Lung microvascular endothelial cell (primary cell): ENCODE results near the gene KCNJ4. TPM values are rescaled to one million over a fixed set of nuclear protein-coding genes. Genes with fewer than 3 reads are reported as not detected.

Experiments
- DNase-seq, 2 donors: peaks; one replicate each; pipeline versions ENCODE4 v3.0.0 to v3.0.0-alpha.2; 2010; ENCODE audit warnings: low read depth in 2 of 2
- total RNA-seq: library from RNA; depleted of rRNA; stranded (reverse); fragments of >200 nt; gene quantifications from 2 replicates; pipeline ENCODE4 v1.2.1, GENCODE V29; 2014

Gene KCNJ4
- total RNA-seq, 1 donor from 2014 or later: not detected

DNA sequence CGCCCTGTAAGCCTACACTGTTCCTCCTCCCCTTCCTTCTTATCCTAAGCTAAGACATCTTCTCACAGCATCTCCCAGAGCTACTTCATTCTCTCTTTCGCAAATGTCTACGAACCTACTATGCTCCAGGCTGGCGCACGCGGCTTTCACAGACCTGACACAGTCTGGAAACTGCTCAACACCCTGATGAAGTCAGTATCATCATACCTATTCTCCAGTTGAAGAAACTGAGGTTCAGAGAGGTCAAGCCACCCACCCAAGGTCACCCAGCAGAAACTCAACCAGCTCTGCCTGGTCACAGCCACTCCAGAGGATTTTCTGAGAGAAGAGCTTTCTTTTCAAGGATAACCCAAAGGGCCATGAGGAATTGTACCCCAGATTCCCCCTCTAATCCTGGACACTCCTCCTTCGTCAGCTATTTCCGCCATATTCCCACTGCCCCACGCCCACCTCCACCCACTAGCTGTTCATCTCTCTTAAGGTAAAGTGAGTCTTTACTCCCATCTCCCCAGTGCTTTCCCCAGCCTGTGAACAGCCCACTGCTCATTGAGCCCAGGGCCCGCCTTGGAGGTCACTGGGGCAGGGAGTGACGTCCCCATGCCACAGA, 1.8 kb downstream of the KCNJ4 start:
- no peak for DNase-seq

DNA sequence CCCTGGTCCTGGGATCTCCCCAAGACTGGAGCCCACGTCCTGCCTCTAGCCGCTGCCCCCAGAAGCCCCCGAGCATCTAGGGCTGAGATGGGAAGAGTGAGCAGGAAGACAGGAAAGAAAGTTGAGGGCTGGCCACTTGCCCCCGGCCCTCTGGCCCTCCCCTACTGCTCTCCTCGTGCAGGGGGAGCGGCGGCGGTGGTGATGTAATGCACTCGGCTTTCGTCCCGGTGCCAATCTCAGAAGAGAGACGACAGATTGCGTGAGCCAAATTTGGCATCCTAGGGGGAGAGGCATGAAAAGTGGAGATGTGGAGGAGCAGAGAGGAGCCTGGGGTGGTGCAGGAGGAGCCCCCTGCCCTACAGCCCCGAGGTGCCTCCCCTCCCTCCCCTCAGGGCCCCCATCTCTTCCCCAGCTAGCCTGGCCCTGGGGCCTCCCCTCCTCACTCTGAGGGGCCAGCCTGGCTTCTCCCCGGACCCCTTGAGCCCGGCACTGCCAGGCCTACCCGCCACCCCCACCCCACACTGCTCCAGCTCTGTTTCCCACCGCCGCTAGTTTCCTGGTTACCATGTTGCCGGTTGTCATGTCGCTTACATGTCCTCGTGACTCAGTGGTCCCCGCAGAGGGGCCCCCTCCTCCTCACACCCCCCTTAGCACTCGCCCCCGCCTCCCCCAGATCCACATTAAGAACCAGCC, 2.5 kb downstream of the KCNJ4 start:
- DNase-seq: peak in 1 of 2 donors; percentile 25

DNA sequence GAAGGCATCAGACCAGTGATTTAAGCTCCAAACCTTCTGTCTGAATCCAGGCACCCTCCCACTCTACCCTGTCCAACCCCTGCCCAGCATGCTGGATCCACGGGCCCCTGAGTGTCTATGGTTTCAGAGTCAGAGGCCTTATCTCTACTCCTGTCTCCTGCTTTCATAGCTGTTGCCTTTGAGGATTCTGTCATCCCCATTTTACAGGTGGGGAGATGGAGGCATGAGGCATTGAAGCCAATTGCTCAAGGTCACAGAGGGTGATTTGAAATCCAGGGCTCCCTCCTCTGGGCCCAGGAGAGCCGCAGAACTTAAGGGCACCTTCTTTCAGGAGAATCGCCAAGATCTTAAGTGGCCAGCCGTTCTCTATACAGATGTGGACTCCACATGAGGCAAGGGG, 3.1 kb downstream of the KCNJ4 start:
- no peak for DNase-seq

DNA sequence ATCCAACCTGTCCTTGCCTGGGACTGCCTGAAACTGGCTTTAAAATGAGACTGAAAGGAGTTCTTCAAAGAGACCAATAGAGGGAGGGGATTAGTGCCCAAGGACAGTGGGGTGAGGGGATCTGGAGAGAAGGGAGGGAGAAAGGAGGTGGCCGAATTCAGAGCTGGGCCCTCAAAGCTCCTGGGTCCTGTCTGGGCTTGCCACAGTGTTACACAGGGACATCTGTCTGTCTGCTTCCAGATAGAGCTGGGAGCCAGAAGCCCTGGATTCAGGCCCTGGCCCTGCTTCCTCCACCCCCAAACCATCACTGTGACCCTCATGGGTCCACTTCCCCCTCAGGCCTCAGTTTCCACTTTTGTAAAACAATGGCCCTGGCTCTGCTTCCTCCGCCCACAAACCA, 3.6 kb downstream of the KCNJ4 start:
- no peak for DNase-seq

DNA sequence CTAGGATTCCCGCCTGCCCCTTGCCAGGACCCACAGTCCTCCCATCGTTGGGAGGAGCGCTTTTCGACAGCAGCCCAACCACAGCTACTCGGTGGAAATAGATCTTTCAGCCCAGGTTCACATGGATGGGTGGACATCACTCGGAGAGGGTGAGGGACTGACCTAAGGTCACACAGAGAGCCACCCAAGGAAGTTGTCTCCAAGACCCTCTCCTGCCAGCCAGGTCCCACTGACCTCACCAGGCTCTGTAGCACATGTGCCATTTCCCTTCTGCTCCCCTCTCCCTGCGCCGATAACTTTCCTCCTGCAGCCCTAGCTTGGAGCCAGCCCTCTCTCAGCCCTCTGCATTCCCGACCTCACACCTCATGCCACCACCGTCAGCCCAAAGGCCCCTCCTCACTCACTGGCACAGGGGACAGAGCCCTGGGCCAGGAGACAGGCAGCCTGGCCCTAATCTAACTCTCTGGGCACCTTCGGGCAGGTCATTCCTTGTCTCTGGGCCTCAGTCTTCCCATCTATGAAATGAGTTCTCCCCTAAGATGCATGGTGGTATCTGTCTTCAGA, 4.7 kb downstream of the KCNJ4 start:
- DNase-seq: no peak

DNA sequence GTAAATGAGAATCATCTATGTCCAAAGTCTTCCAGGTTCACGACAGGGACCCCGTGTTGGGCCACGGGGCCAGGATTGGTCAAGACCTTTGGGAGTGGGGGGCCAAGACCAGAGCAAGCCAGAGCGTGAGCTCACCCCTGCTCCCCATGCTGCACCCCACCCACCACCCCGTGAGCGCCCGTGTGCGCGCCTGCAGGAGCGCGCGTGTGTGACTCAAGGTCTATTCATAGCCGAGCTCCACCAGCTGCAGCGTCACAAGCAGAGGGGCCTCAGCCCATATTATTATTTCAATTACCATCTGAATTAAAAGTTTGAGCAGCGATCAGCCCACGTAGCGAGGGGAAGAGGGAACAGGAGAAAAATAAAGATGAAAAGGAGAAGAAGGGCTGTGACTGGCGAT, 5.2 kb downstream of the KCNJ4 start:
- DNase-seq: no peak

DNA sequence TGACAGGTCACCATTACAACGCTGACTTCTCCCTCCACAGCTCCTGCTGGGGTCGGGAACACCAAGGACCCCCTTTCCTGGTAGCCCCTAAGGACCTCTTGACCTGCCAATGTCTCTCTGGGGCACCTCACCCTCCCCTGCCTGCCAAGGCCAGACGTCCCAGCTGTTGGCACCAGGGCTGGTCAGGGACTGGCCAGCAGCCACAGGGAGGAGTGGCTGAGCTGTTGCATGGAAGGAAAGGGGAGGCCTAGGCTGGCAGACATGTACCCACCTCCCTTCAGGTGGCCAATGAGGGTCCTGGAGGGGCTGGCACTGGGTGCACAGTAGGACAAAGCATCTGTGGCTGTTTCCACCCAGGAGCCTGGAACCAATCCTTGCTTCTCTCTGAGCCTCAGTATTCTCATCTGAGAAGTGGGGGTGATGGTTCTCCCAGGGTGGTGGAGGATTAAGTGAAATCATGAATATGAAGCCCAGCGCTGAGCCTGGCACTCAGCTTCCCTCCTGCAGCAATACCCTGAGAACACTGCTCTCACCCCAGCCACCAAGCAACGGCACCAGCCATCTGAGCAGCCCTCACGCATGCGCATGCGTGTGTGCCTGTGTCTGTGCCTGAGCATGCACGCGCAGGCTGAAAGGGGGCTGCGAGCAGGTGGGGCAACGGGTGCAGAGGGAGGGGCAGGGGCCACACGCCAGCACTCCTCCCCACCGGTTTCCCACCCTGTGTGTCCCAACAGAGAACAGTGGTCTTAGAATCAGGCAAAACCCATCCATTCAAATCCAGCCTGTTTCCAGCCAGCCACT, 5.9 kb downstream of the KCNJ4 start:
- no peak for DNase-seq

DNA sequence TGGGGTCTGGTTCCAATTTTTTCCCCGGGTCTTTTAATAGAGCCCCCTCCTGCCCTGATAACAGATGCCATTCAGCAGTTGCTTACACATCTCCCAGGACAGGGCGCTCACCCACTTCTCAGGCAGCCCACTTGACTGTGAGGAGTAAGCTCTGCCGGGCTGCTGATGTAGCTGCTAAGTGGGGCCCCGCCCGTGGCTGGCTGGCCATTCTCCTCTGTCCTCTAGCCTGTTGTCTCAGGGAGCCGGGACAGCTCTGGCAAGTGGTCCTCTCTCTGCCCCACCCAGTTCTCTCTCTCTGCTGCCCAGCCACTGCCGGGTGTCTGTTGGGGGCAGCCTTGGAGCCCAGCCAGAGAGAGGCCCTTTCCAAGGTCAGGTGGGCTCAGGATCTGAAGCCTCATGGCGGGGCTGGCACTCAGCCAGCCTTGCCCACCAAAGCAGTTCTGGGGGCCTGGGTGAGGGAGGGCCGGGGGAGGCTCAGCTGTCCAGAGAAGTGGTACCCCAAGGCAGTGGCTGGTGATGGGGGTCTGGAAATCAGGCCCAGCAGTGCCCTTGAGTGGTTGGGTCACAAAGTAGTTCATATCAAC, 8.9 kb downstream of the KCNJ4 start:
- DNase-seq: no peak

DNA sequence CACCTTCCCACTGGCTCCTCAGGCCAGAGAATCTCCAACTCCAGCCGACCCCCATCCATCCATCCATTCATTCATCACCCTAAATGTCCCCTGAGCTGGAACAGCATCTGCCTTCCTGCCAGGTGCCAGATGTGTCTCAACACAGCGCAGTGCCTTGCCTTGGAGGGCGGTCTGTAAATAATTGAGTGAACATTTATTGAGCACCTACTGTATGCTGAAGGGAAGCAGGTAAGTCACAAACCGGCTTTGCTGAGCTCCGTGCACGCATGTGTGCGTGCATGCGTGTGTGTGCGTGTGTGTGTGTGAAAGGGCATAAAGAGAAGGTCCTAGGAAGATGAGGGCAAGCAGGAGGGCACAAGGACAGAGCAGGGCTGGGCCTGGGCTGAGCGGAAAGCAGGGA, 10.2 kb downstream of the KCNJ4 start:
- no peak for DNase-seq

DNA sequence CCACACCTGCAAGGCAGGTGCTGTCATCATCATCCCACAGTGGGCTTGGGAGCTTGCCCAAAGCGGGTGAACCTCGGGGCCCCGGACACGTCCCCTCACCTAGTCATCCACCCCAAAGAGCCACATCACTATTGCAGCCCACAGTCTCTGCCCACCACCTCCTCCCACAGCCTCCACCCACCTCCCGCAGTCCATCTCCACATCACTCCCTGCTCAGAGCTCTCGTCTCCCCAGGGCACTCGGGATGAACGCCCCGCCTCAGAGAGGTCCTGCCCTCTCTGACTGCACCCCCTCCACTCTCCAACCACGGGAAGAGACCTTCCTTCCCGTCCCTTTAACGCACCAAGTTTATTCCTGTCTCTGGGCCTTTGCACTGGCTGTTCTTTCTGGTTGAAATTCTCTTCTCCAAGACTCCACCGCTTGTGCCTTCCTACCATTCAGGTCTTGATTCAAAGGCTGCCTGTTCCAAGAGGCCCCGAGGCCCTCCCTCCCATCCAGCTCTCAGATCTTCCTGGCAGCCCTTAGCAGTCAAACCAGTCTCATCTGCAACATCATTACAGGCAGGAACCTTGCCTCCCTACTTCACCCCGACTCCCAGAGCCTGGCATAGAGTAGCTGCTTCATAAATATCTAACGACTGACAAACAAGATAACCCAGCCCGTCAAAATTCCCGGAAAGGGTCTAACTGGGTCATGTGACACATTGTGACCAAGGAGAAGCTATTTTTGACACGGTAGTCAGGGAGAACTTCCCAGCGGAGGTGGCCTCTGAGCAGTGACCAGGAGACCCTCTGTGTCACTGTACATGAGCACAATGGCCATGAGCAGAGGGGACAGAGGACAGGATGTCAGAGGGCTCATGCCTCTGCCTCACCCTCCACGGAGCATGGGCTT, 11.1 kb downstream of the KCNJ4 start:
- DNase-seq: no peak

DNA sequence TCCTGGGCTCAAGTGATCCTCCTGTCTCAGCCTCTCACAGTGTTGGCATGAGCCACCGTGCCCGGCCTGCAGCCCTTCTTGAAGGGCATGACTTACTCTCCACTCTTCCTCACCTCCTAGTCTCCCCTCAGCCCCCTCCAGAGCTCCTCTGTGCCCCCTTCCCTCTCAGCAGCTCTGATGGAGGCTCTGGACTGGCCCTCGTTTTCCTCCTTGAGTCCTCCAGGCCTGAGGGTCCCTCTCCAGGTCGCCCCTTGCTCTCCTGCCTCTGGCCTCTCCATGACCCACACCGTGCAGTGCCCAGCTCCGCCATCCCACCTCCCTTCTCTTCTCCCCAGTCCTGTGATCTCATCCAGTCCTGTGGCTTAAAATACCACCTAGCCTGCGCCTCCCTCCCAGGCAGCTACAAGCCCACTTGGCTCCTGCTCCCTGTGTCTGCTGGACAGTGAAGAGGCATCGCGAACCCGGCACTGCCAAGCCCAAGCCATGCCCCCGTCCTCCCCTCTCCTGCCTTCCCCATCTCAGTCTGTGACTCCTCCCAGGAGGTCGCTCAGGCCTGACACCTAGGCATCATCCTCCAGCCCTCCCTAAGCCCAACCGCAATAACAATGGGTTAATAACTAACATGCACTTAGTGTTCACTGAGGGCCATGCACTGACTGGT, 11.9 kb downstream of the KCNJ4 start:
- DNase-seq: no peak

DNA sequence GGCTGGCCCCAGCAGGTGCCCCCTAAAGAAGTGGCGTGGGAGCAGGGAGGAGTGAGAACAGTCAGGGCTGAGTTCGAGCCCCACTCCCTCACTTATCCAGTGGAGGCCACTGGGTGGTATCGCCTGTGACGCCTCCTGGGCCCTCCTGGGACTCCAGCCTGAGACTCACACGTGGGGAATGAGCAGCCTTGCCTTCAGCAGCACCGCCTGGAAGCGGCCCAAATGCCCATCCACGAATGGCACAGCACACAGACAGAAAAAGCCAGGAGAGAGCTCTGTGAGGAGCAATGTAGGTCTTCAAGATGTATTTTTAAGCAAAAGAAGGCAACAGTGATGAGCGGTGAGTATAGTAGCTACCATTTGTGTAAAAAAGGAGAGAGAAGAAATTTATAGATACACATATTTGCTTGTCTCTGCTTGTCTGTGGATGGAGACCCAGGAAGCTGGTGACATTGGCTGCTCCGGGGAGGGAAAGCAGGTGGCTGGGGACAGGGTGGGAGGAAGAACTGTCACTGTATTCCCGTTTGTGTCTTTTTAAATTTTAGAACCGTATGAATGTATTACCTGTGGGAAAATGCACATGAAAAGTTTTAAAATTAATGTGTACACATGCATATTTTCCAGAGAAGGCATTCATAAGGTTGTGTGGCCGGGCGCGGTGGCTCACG, 13.2 kb downstream of the KCNJ4 start:
- no peak for DNase-seq

DNA sequence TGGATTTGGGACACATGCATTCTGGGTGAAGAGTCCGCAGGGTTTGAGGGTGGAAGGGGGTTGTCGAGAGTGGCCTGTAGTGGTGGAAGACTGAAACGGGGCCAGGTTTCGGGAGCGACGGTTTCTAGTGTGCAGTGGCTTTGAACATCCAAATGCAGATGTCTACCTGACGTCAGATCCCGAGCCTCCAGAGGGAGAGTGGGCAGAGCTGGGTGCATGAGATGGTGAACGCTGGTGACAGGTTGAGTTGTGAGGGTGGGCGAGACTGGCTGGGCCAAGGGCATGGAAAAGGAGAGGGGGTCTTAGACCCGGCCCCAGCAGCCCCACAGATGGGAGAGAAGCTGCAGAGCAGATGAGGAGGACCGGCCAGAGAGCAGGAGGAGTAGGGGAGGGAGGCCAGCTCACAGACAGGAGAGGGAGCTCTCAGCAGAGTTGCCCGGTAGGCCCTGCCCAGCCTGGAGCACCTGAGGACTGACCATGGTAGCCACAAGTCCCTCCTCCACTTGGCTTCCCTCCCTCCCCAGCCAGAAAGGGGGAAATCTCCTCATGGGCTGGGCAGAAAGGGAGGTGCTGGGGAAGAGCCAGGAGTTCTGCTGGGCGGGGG, 14.2 kb downstream of the KCNJ4 start:
- DNase-seq: no peak

DNA sequence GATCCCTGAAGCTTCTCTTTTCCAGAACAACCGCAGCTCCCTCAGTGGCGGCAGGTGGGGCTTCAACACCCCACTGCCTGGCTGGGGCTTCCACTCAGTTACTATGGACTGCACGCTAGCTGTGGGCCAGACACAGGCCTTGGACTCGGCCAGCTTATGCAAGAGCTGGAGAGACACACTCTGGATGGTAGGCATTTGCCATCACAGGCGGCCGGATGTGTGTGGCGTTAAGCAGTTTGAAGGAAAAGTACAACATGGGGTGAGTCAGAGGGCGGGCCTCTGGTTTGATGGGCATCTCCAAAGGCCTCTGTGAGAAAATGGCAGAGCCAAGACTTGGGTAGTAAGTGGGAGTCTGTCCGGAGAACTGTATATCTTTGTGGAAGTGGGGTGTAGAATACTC, 17.6 kb downstream of the KCNJ4 start:
- peak in 1 of 2 donors; percentile 27 for DNase-seq

DNA sequence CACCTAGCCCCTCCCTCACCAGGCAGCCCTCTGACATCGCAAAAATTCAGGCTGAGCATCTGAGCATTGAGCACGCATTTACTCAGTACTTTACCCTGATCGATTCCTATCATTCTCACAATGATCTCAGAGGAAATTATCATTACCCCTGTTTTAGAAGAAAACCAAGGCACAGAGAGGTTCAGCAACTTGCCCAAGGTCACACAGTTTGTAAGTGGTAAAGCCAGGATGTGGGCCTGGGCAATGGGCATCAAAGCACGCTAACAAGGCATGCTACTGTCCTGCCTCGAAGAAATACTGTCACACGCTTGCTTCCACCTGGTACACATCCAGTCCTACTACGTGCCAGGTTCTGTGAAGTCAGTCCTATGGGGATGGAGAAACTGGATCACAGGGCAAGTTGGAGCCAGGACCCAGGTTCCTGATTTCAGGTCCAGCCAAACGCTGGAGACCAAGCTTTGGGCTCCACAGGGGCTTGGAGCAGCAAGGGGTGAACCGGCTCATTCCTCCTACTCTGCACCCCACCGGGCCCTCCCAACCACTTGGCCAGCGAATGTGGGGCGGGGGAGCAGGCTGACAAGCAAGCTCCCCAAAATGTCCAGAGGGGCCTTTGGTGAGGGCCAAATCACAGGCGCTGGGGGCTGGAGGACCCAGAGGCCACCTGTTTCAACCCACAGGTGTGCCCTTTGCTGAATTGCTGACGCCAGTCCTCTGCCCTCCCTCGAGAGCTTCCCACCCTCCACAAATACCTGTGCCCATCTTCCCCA, 18.2 kb downstream of the KCNJ4 start:
- no peak for DNase-seq

DNA sequence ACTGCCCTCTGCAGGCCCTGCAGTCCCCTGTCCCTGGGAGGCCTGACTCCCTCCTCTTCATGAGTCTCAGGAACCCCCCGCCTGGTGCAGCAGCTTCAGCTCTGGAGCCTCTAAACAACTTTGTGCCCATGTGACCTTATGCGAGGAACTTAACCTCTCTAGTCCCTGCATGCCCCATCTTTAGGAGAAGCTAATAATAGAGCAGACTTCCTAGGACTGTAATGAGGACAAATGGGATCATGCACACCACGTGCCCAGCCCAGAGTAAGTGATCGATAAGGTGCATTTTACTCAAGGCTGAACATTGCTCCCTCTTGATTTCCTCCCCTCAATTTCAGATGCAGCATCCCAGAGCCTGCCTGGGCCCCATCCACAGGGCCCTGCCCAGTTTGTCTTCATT, 19.0 kb downstream of the KCNJ4 start:
- DNase-seq: no peak

DNA sequence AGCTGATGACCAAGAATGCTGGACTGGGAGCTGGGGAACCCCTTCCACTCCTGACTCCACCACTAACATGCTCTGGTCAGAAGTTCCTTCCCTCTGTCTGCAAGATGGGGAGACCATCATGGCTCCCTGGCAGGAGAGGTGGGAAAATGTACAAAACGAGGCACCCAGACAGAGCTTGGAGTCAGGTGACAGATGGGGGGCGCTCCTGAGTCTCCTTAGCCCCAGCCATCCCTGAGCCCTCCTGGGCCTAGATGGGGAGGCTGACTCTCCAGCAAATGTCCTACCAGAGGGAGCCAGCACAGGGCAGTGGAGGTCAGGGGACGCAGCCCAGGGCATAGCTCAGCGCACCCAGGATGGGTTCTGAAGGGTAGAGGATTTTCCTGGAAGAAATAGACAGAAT, 20.0 kb downstream of the KCNJ4 start:
- no peak for DNase-seq

DNA sequence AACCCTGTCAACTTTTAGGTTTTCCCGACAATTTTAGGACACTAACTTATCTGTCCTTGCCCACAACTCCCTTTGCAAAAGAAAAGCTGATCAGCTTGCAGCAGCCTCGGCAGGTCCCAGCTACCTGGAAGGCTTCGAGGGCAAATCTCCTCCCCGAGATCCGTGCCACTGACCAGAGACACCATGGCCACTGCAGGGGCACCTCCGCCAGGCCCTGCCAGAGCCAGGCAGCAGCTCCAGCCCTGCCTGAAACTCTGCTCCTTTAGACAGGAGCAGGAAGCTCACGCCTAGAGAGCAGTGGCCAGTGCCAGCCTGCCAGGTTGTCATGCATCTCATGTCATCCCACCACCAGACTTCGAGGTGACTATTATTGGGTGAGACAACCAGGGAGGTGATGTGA, 21.1 kb downstream of the KCNJ4 start:
- no peak for DNase-seq

DNA sequence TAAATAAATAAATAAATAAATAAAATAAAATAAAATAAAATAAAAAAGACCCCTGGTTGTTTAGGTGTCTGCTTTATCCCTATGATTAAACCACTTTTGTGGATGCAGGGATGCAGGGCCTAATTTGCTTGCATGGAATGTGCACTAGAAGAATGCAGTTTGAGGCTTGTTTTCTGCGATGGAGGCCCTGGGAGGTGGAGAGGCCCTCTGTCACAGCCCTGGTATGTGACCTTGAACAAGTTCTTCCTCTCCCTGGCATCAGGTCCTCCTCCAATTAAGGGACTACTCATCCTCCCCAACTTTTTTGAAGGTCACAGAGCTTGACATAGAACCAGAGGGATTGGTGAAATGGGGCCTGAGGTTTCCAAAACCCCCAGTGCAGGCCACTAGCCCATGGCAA, 22.7 kb downstream of the KCNJ4 start:
- DNase-seq: no peak
